ENCODE measurements around the gene INPP4A.

DNA sequence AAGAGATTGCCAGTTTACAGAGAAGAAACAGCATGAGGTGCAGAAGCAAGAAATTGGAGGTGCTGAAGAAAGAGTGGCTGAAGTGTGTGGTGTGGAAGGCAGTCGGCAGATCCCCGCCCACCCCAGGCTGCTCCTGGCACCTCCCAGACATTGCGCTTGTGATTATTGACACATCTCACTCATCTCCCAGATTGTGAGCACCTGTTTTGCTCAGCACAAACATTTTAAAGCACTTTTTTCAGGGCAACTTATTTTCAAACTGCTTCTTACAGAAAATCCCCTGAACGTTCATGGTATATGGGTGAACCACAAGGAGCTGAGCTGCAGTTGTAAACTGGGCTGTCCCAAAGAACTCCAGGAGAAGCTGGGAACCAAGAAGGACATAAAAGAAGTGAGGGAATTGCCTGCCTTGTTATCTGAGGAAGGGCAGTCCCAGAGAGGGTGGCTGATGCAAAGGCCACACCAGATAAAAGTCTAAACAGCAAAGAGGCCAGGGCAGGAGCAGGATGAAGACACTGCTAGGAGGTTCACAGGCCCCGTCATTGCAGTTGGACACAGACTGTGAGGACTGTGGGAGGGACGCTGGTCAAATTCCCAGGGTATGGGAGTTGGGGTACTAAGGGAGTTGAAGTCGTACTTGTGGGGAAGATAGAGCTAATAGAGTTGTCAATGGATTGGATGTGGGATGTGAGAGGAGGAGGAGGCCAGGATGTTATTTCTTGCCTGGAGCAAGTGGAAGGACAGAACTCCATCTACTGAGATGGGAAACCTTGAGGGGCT, 65.1 kb downstream of the INPP4A start:
- TF ChIP-seq, protein P1, sequence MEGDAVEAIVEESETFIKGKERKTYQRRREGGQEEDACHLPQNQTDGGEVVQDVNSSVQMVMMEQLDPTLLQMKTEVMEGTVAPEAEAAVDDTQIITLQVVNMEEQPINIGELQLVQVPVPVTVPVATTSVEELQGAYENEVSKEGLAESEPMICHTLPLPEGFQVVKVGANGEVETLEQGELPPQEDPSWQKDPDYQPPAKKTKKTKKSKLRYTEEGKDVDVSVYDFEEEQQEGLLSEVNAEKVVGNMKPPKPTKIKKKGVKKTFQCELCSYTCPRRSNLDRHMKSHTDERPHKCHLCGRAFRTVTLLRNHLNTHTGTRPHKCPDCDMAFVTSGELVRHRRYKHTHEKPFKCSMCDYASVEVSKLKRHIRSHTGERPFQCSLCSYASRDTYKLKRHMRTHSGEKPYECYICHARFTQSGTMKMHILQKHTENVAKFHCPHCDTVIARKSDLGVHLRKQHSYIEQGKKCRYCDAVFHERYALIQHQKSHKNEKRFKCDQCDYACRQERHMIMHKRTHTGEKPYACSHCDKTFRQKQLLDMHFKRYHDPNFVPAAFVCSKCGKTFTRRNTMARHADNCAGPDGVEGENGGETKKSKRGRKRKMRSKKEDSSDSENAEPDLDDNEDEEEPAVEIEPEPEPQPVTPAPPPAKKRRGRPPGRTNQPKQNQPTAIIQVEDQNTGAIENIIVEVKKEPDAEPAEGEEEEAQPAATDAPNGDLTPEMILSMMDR (IDR thresholded peaks at IDR 0.05) = no peak
- TF ChIP-seq POLR2A (IDR thresholded peaks at IDR 0.05) = no peak
